ENCODE measurements around the gene TBL1X. TPM values are rescaled to one million over a fixed set of nuclear protein-coding genes. Genes with fewer than 3 reads are reported as not detected.
"Not testable (repeated sequence)": the region's sequence is repeated elsewhere in the genome, so short reads cannot be mapped to it uniquely, and the experiment has no call there.

TBL1X gene
- polyA plus RNA-seq, 4 donors = 25.1 to 28.0 (median 27.7) TPM

- DNase-seq (ENCODE audit: low read depth in 4 of 4, low spot score in 2 of 4) = no peak
These were observed 66.0 kb downstream of the TBL1X start for GRCh38 chrX:9530848-9531274.

- no peak for DNase-seq (ENCODE audit: low read depth in 4 of 4, low spot score in 2 of 4)
These were observed 67.5 kb downstream of the TBL1X start for GRCh38 chrX:9532349-9532748.

- DNase-seq (ENCODE audit: low read depth in 4 of 4, low spot score in 2 of 4) = no peak
These were observed 68.8 kb downstream of the TBL1X start for GRCh38 chrX:9533611-9534010.

- no peak for DNase-seq (ENCODE audit: low read depth in 4 of 4, low spot score in 2 of 4)
These were observed 69.8 kb downstream of the TBL1X start for GRCh38 chrX:9534686-9535085.

- DNase-seq (ENCODE audit: low read depth in 4 of 4, low spot score in 2 of 4) = no peak
These were observed 70.2 kb downstream of the TBL1X start for GRCh38 chrX:9535101-9535500.

- DNase-seq (ENCODE audit: low read depth in 4 of 4, low spot score in 2 of 4) = not testable (repeated sequence)
These were observed 71.3 kb downstream of the TBL1X start for GRCh38 chrX:9536156-9536555.

GRCh38 chrX:9537781-9538180 lies 72.9 kb downstream of the TBL1X start:
- DNase-seq (ENCODE audit: low read depth in 4 of 4, low spot score in 2 of 4) = no peak

GRCh38 chrX:9538544-9539045 lies 73.7 kb downstream of the TBL1X start:
- no peak for DNase-seq (ENCODE audit: low read depth in 4 of 4, low spot score in 2 of 4)

GRCh38 chrX:9539605-9540387 lies 74.9 kb downstream of the TBL1X start:
- DNase-seq (ENCODE audit: low read depth in 4 of 4, low spot score in 2 of 4) = no peak

- DNase-seq (ENCODE audit: low read depth in 4 of 4, low spot score in 2 of 4) = no peak
These were observed 77.4 kb downstream of the TBL1X start for GRCh38 chrX:9542106-9542760.

GRCh38 chrX:9542761-9543111 lies 77.9 kb downstream of the TBL1X start:
- DNase-seq (ENCODE audit: low read depth in 4 of 4, low spot score in 2 of 4) = no peak

GRCh38 chrX:9555354-9555753 lies 90.5 kb downstream of the TBL1X start:
- DNase-seq (ENCODE audit: low read depth in 4 of 4, low spot score in 2 of 4) = no peak

- DNase-seq (ENCODE audit: low read depth in 4 of 4, low spot score in 2 of 4) = no peak
These were observed 92.2 kb downstream of the TBL1X start for GRCh38 chrX:9557091-9557490.

GRCh38 chrX:9557521-9557920 lies 92.7 kb downstream of the TBL1X start:
- DNase-seq (ENCODE audit: low read depth in 4 of 4, low spot score in 2 of 4) = no peak

GRCh38 chrX:9558615-9559014 lies 93.8 kb downstream of the TBL1X start:
- DNase-seq (ENCODE audit: low read depth in 4 of 4, low spot score in 2 of 4) = no peak

- no peak for DNase-seq (ENCODE audit: low read depth in 4 of 4, low spot score in 2 of 4)
These were observed 95.4 kb downstream of the TBL1X start for GRCh38 chrX:9560219-9560618.

- no peak for DNase-seq (ENCODE audit: low read depth in 4 of 4, low spot score in 2 of 4)
These were observed 96.3 kb downstream of the TBL1X start for GRCh38 chrX:9561199-9561598.

GRCh38 chrX:9562851-9563250 lies 98.0 kb downstream of the TBL1X start:
- DNase-seq (ENCODE audit: low read depth in 4 of 4, low spot score in 2 of 4) = no peak

GRCh38 chrX:9566150-9566621 lies 101.3 kb downstream of the TBL1X start:
- no peak for DNase-seq (ENCODE audit: low read depth in 4 of 4, low spot score in 2 of 4)

GRCh38 chrX:9569876-9570301 lies 105.0 kb downstream of the TBL1X start:
- DNase-seq (ENCODE audit: low read depth in 4 of 4, low spot score in 2 of 4) = no peak

- DNase-seq (ENCODE audit: low read depth in 4 of 4, low spot score in 2 of 4) = no peak
These were observed 108.6 kb downstream of the TBL1X start for GRCh38 chrX:9573282-9574106.

All from left renal cortex interstitium (tissue), 4 donors.